Vagina (tissue), 2 donors: Measurements from ENCODE around the gene ONECUT2. TPM values are rescaled to one million over a fixed set of nuclear protein-coding genes. Genes with fewer than 3 reads are reported as not detected.
A peak's percentile ranks its signal among the peaks of the same experiment; 100 is the strongest.

Source experiments
- DNase-seq, 2 donors: peaks; one replicate each; pipeline ENCODE4 v3.0.0-alpha.2; 2017; ENCODE audit errors: extremely low spot score in 2 of 2
- H3K27ac ChIP-seq: fragments of 200-600 bp; sonication (generic); one replicate; pipeline ENCODE4 v1.5.1; 2019
- H3K27me3 ChIP-seq: fragments of 200-600 bp; sonication (generic); one replicate; pipeline ENCODE4 v1.5.1; 2019
- H3K36me3 ChIP-seq, 2 donors: fragments of 200-600 bp; sonication (generic); one replicate each; pipeline ENCODE4 v1.5.1; 2017 to 2019
- H3K4me1 ChIP-seq: fragments of 200-600 bp; sonication (generic); one replicate; pipeline ENCODE4 v1.5.1; 2019
- H3K4me3 ChIP-seq, 2 donors: fragments of 200-600 bp; sonication (generic); 1 replicate in 1 of 2; 2 replicates in 1 of 2; pipeline ENCODE4 v1.5.1; 2016 to 2019
- H3K9me3 ChIP-seq: fragments of 200-600 bp; sonication (generic); one replicate; pipeline ENCODE4 v1.5.1; 2019
- CTCF ChIP-seq, 3 experiments: fragments of 450-650 bp in 2 of 3; fragments of 200-600 bp in 1 of 3; sonication (generic) in 1 of 3; IDR thresholded peaks; one replicate each; pipeline ENCODE4 v1.5.1; 2017 to 2019; ENCODE audit warnings: antibody characterized with exemption in 3 of 3, mild to moderate bottlenecking in 2 of 3, moderate library complexity in 2 of 3
- POLR2A ChIP-seq, 2 donors: fragments of 450-650 bp; IDR thresholded peaks; one replicate each; pipeline ENCODE4 v1.6.1; 2017; ENCODE audit warnings: antibody characterized with exemption in 2 of 2, mild to moderate bottlenecking in 2 of 2, moderate library complexity in 2 of 2
- POLR2AphosphoS5 ChIP-seq, 2 donors: sonication (generic); formaldehyde crosslinking; IDR thresholded peaks; one replicate each; pipeline ENCODE4 v1.9.0; 2017; ENCODE audit warnings: antibody characterized with exemption in 2 of 2, mild to moderate bottlenecking in 2 of 2, low read depth in 1 of 2; ENCODE audit not compliant: insufficient read depth in 1 of 2
- intact Hi-C: fragments of 100-400 bp; cut with DNase I; formaldehyde crosslinking; loops from one replicate; pipeline ENCODE4 v1.15.1; 2023
- total RNA-seq: library from RNA; depleted of rRNA; stranded (reverse); fragments of >200 nt; gene quantifications from one replicate; pipeline ENCODE4 v1.2.3, GENCODE V29; 2016

ONECUT2 gene
- total RNA-seq, 1 donor from 2014 or later: not detected

- H3K4me1 ChIP-seq: no peaks in the 10 kb centered on the region
- intact Hi-C loops: no loop called here
- H3K27ac ChIP-seq: no peak overlapping the region
- TF ChIP-seq CTCF (IDR thresholded peaks at IDR 0.05): no peak
- no peak for TF ChIP-seq POLR2A (IDR thresholded peaks at IDR 0.05)
- no peak for TF ChIP-seq POLR2AphosphoS5 (IDR thresholded peaks at IDR 0.05; ENCODE audit: insufficient read depth in 1 of 2, low read depth in 1 of 2)
- DNase-seq: no peak
- H3K27me3 ChIP-seq: peaks cover 4% of the 10 kb centered on the region
- H3K4me3 ChIP-seq: no peak overlapping the region
- H3K9me3 ChIP-seq: no peaks in the 10 kb centered on the region
- no peaks in the 10 kb centered on the region for H3K36me3 ChIP-seq
Observed at GRCh38 chr18:57423821-57424220, 11.4 kb upstream of the ONECUT2 start.

GRCh38 chr18:57425096-57425495, 10.1 kb upstream of the ONECUT2 start:
- no peak overlapping the region for H3K27ac ChIP-seq
- H3K4me3 ChIP-seq: no peak overlapping the region
- DNase-seq: no peak
- H3K9me3 ChIP-seq: no peaks in the 10 kb centered on the region
- peaks cover 4% of the 10 kb centered on the region for H3K27me3 ChIP-seq
- no peaks in the 10 kb centered on the region for H3K4me1 ChIP-seq
- intact Hi-C loops: no loop called here
- no peak for TF ChIP-seq CTCF (IDR thresholded peaks at IDR 0.05)
- TF ChIP-seq POLR2A (IDR thresholded peaks at IDR 0.05): no peak
- TF ChIP-seq POLR2AphosphoS5 (IDR thresholded peaks at IDR 0.05; ENCODE audit: insufficient read depth in 1 of 2, low read depth in 1 of 2): no peak
- no peaks in the 10 kb centered on the region for H3K36me3 ChIP-seq

- DNase-seq: no peak
- intact Hi-C loops: no loop called here
- Histone ChIP-seq H3K4me1 (no peaks in the 10 kb centered on the region), H3K27me3 (peaks cover 4% of the 10 kb centered on the region), H3K36me3 (no peaks in the 10 kb centered on the region), H3K27ac (no peak overlapping the region), H3K4me3 (no peak overlapping the region), H3K9me3 (no peaks in the 10 kb centered on the region)
- TF ChIP-seq POLR2AphosphoS5 (IDR thresholded peaks at IDR 0.05; ENCODE audit: insufficient read depth in 1 of 2, low read depth in 1 of 2): no peak
- TF ChIP-seq CTCF (IDR thresholded peaks at IDR 0.05): no peak
- TF ChIP-seq POLR2A (IDR thresholded peaks at IDR 0.05): no peak
Observed at GRCh38 chr18:57426187-57426586, 9.0 kb upstream of the ONECUT2 start.

GRCh38 chr18:57427429-57428201, 7.6 kb upstream of the ONECUT2 start:
- Histone ChIP-seq H3K27me3 (peaks cover 4% of the 10 kb centered on the region), H3K36me3 (no peaks in the 10 kb centered on the region), H3K4me1 (no peaks in the 10 kb centered on the region), H3K27ac (no peak overlapping the region), H3K9me3 (no peaks in the 10 kb centered on the region), H3K4me3 (peak overlapping the region; percentile 11 to 34)
- intact Hi-C loops: no loop called here
- TF ChIP-seq POLR2AphosphoS5 (IDR thresholded peaks at IDR 0.05; ENCODE audit: insufficient read depth in 1 of 2, low read depth in 1 of 2) (no peak), CTCF (IDR thresholded peaks at IDR 0.05) (no peak), POLR2A (IDR thresholded peaks at IDR 0.05) (no peak)
- no peak for DNase-seq
